Fibroblast of pulmonary artery (primary cell): ENCODE results near the gene ASTN1.
A peak's percentile ranks its signal among the peaks of the same experiment; 100 is the strongest.

Experiments
- DNase-seq: peaks from one replicate; pipeline ENCODE4 v3.0.0-alpha.2; 2010; ENCODE audit warnings: low read depth
- H3K4me3 ChIP-seq: replicated peaks from 2 replicates; pipeline ENCODE4 v1.5.1; 2011; ENCODE audit warnings: low read depth, mild to moderate bottlenecking, control low read depth, low read length, moderate library complexity
- CTCF ChIP-seq: IDR thresholded peaks from 2 replicates; pipeline ENCODE4 v1.5.1; 2011; ENCODE audit warnings: mild to moderate bottlenecking, control low read depth, low read length, inconsistent platforms; ENCODE audit errors: missing control alignments

The ASTN1 gene

GRCh38 chr1:176989023-176989422 lies 175.5 kb downstream of the ASTN1 start:
- no peak for TF ChIP-seq CTCF
- H3K4me3 ChIP-seq = no peak overlapping the region
- DNase-seq = peak; percentile 36

DNA sequence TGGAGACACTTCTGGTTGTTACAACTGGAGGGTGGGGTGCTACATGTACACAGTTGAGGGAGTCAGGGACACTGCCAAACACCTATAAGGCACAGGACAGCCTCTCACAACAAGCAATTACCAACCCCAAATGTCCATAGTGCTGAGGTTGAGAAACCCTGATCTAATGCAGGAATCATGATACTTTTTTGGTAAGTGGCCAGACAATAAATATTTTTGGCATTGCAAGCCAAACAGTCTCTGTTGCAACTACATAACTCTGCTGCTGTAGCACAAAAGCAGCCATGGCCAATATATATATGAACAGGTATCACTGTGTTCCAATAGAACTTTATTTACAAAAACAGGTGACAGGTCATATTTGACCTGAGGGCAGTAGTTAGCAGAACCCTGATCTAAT lies 177.5 kb downstream of the ASTN1 start:
- TF ChIP-seq CTCF = no peak
- peak; percentile 56 for DNase-seq
- no peak overlapping the region for H3K4me3 ChIP-seq

DNA sequence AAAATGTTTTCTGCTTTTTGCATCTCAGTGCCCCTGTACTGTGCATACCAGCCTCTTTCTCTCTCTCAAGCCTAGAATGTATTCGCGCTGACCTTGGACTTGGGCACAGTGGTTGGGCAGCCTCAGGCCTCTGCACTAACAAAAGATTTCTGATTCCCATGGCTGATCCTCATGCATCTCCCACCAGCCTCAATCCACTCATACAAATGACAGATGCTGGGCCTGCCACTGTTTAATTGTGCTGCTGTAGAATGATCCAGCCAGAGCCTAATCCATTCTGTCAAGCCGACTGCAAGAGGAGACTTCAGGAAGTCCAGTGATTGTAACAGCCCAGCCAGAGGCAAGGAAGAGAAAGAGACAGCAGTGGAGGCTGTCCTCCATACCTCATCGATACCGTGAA lies 180.8 kb downstream of the ASTN1 start:
- TF ChIP-seq CTCF = no peak
- no peak for DNase-seq
- no peak overlapping the region for H3K4me3 ChIP-seq

DNA sequence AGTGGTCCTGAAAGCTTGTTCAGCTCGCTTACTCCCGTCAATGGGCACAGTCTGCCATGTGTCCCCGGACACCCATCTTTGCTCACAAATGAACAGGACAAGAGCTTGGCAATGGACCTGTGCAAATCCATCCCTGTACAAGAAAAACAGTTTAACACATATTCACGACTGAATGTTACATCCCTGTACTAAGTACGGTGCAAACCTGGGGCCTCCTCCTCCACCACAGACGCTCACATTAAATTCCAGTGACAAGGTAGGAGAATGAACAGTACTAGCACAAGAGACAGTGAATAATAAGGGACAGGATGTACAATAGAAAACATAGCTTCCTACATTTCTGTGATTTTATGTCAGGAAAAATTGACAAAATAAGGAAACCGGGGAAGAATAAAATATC lies 187.7 kb downstream of the ASTN1 start:
- H3K4me3 ChIP-seq = no peak overlapping the region
- no peak for TF ChIP-seq CTCF
- DNase-seq = no peak

- no peak for TF ChIP-seq CTCF
- no peak for DNase-seq
- H3K4me3 ChIP-seq = no peak overlapping the region
Observed at GRCh38 chr1:176976225-176976624, 188.3 kb downstream of the ASTN1 start.

DNA sequence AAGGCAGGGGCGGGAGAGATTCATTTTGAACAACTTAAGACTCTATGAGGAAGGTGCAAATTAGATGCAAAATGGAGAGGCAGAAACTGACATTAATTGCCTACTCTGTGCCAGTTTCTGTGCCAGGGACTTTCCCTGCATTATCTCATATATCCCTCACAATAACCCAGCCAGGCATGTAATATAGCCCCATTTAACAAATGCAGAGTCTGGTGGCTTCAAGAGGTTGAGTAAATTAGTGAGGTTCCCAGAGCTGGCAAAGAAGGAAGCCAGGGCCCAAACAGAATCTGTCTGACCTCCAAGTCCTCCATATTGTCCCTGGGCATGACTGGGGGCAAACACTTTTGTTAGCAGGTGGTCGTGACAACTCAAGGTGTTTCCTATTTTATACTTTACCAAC lies 199.8 kb downstream of the ASTN1 start:
- H3K4me3 ChIP-seq = no peak overlapping the region
- no peak for TF ChIP-seq CTCF
- DNase-seq = no peak

- no peak overlapping the region for H3K4me3 ChIP-seq
- no peak for DNase-seq
- TF ChIP-seq CTCF = no peak
Observed at GRCh38 chr1:176963181-176963580, 201.3 kb downstream of the ASTN1 start.
